ENCODE results near the gene SZT2.
"Not testable (repeated sequence)": the region's sequence is repeated elsewhere in the genome, so short reads cannot be mapped to it uniquely, and the experiment has no call there.

The SZT2 gene

DNA sequence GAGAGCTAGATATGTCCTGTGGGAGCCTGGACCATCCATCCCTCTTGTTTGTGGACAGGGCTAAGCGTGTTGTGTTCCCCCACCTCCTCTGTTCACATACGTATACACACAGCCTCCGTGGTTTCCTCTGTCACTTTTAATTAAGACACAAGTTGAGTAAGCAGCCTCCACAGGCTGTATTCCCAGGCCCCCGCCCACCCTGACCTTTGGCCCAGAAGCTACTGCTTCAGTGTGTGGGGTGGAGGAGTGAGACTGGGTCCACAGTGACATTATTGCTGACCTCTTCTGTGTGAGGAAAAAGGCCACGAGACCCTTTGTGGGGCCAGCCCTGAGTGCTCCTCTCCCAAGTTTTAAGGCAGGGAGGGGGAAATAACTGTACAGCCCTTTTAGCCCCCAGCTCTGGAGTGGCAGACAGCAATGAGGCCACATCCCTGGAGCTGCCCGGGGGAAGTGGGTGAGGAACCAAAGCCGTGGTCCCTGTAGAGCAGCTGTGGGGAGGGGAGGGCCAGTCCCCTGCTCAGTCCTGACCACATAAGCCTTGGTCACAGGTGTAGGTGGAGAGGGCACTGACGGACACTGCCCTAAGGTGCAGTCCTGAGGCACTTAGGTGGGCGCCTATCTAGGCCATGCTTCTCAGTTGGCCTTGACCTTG lies 26.3 kb upstream of the SZT2 start:
- DNase-seq (ENCODE audit: low read depth), result no peak

GRCh38 chr1:43363935-43364525 lies 25.7 kb upstream of the SZT2 start:
- no peak for DNase-seq (ENCODE audit: low read depth)

DNA sequence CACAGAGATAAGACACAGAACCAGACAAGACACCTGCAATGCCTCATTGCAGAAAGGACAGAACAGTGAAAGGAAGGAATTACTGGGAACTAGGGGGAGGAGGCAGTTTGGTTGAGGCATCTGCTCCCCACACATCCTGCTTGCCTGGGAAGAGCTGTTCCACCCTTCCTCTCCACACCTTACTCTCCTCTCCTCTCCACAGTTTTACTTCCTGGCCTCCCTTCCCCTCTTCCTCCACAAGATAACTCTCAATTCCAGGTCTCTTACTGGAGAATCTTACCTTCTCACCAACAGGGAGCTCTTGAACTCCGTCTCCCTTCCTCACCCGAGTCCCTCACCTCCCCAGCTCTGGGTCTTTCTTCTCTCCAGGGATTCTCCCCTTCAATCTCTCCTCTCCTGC lies 24.0 kb upstream of the SZT2 start:
- DNase-seq (ENCODE audit: low read depth), result no peak

DNA sequence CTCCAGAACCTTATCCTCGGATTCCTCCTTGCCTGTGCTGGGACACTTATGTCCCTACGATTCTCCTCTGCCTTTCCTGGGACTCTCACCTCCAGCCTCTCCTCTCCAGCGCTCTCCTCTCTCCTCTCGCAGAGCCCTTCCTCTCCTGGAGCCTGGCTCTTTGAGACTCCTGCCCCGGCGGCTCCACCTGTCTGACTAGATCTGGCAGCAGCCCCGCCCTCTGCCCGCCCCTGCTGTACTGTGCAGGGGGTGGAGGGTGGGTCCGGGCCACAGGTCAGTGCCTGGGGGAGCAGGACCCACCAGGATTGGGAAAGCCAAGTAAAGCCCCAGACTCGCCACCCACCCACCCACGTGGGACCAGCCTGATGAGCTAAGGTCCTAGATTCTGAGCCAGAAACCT lies 23.5 kb upstream of the SZT2 start:
- DNase-seq (ENCODE audit: low read depth), result no peak

DNA sequence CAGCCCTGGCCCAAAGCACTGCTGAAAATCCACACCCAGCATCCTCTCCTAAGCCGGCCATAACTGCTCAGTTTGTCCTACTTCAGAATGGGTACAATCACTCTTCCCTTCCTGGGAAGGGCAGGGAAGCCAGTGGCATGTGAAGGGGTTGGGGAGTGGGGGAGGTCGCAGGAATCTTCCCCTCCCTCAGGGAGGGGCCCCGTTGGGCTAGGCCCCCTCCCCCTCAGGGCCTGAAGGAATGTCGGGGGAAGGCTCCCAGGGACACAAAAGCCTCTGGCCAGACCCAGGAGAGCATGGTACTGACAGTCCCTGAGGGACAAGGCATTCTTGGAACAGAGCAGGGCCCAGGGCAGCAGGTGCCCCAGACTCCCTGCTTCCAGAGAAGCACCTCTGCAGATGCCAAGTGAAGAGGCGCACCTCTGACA lies 23.1 kb upstream of the SZT2 start:
- no peak for DNase-seq (ENCODE audit: low read depth)

- DNase-seq (ENCODE audit: low read depth), result no peak
Measured at GRCh38 chr1:43367026-43367903, 22.4 kb upstream of the SZT2 start.

GRCh38 chr1:43367904-43368645 lies 21.6 kb upstream of the SZT2 start, which contains the start of gene ELOVL1:
Gene ELOVL1 (minus strand): TSS chr1:43368011. CDS start chr1:43365609, 2,402 bp downstream.
- DNase-seq (ENCODE audit: low read depth), result peak; percentile 88

- no peak for DNase-seq (ENCODE audit: low read depth)
Measured at GRCh38 chr1:43368646-43369020, 21.1 kb upstream of the SZT2 start.

GRCh38 chr1:43369779-43370178 lies 19.9 kb upstream of the SZT2 start:
- DNase-seq (ENCODE audit: low read depth), result not testable (repeated sequence)

DNA sequence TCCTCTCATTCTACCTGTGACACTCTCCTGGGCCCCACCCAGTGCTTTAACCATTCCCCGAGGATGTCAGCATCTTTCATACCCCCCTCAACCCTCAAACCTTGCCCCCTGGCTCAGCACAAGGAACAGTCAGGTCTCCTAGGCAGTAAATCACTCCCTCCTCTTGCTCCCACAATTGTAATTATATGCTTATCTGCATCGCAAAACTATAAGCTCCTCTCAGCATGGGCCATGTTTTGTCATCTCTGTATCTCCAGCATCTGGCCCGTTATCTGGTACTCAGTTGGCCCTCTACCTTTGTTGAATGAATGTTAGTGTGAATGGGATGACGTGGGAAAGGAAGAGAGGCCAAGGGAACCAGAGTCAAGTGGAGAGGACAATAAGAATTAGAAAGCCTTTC lies 19.1 kb upstream of the SZT2 start:
- DNase-seq (ENCODE audit: low read depth), result no peak

DNA sequence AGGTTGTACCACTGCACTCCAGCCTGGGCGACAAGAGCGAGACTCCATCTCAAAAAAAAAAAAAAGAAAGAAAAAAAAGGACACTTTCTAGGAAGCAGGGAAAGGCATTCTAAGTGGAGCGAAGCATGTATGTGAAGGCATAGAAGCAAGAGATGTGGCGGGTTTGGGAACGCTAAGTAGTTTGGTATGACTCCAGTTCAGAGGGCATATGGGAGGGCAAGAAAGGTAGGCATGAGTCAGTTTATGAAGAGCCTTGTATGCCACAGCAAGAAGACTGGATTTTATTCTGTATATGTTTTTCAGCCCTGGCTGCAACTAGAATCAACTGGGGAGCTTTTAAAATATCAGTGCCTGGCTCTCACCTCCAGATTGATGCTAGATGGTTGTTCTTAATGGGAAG lies 17.5 kb upstream of the SZT2 start:
- DNase-seq (ENCODE audit: low read depth), result no peak

GRCh38 chr1:43373066-43373940 lies 16.4 kb upstream of the SZT2 start:
- DNase-seq (ENCODE audit: low read depth), result no peak

- no peak for DNase-seq (ENCODE audit: low read depth)
Measured at GRCh38 chr1:43376723-43377235, 12.9 kb upstream of the SZT2 start.

- DNase-seq (ENCODE audit: low read depth), result no peak
Measured at GRCh38 chr1:43377831-43378230, 11.9 kb upstream of the SZT2 start.

GRCh38 chr1:43379476-43379875 lies 10.2 kb upstream of the SZT2 start:
- DNase-seq (ENCODE audit: low read depth), result no peak

DNA sequence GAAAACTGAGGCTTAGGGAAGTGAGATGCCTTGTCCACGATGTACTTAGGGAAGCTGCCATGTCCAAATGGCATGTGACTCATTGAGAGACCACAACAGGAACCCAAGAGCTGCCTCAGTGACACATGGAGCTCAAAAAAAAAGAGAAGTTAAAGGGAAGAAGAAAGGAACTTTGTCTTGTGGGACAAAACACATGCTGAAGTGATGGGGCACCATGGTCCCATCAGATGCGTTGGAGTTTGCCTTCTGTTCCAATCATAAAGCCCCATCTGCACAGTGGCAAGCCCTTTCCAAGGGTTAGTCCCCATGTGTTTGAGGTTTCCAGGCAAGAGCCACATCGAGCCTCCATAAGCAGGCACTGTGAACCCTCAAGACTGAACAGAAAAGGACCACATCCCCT lies 8.1 kb upstream of the SZT2 start:
- DNase-seq (ENCODE audit: low read depth), result no peak

GRCh38 chr1:43382027-43382779 lies 7.5 kb upstream of the SZT2 start:
- no peak for DNase-seq (ENCODE audit: low read depth)

GRCh38 chr1:43383449-43383848 lies 6.2 kb upstream of the SZT2 start:
- DNase-seq (ENCODE audit: low read depth), result no peak

DNA sequence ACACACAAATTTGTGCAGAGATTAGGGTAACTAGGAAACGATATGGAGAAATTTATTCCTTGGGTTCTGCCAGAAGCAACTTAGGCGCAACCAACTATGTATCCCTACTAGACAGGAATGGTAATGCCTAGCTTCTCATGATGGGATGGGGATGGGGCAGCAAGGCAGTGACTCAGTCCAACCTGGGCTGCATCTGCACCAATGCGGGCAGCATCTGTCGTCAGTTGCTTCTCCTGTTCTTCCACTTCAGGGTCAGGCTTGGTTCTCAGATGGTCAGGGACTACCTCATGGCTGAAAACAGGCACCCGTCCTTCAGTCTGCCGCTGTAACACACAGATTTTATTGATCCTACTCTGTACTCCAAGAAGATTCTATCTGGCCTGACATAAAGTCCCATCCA lies 3.0 kb upstream of the SZT2 start:
- DNase-seq (ENCODE audit: low read depth), result no peak

GRCh38 chr1:43387976-43388599 lies 1.6 kb upstream of the SZT2 start:
- no peak for DNase-seq (ENCODE audit: low read depth)

All from stimulated activated CD8-positive, alpha-beta memory T cell treated with anti-CD3 and anti-CD28 coated beads, Interleukin-4, amount 100 ng/mL, for 24 hours (primary cell).